ENCODE data around the gene LRRC4B.

The LRRC4B gene

DNA sequence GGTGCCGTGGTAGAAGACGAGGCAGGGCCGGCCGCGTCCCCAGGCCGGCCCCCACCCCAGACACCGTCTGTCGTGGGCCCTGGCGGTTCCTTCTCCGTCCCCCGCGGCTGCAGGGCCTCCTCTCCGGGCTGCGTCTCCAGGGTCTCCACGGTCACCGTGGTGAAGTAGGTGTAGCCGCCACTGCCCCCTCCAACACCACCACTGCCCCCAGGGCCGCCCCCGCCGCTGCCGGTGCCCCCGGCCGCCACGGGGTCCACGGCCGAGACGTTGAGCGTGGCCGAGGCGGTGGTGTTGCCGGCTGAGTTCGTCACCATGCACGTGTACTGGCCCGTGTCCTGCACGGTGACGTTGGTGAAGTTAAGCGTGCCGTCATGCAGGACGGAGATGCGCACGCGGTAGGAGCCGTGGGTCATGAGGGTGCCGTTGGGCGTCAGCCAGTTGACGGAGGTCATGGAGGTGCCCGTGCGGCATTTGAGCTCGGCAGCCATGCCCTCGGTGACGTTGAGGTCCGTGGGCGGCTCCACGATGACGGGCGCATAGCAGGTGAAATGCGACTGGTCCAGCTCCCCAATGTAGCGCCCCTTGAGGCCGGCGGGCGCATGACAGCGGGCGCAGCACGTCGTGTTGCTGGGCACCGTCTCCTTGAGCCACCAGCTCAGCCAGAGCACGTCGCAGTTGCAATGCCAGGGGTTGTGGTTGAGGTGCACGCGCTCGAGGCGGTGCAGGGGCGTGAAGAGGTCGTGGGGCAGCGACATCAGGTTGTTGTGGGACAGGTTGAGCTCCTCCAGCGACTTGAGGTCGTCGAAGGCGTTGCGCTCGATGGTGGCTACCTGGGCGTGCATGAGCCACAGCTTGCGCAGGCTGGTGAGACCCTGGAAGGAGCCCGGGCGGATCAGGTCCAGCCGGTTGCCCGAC is 49.9 kb downstream of the LRRC4B start:
- no peak for DNase-seq

GRCh38 chr19:50517704-50518075 is 50.5 kb downstream of the LRRC4B start:
- DNase-seq, result no peak

GRCh38 chr19:50516964-50517703 is 51.1 kb downstream of the LRRC4B start:
- no peak for DNase-seq

- DNase-seq, result no peak
Observed at GRCh38 chr19:50516456-50516855, 51.8 kb downstream of the LRRC4B start.

GRCh38 chr19:50515168-50515561 is 53.1 kb downstream of the LRRC4B start:
- DNase-seq, result no peak

DNA sequence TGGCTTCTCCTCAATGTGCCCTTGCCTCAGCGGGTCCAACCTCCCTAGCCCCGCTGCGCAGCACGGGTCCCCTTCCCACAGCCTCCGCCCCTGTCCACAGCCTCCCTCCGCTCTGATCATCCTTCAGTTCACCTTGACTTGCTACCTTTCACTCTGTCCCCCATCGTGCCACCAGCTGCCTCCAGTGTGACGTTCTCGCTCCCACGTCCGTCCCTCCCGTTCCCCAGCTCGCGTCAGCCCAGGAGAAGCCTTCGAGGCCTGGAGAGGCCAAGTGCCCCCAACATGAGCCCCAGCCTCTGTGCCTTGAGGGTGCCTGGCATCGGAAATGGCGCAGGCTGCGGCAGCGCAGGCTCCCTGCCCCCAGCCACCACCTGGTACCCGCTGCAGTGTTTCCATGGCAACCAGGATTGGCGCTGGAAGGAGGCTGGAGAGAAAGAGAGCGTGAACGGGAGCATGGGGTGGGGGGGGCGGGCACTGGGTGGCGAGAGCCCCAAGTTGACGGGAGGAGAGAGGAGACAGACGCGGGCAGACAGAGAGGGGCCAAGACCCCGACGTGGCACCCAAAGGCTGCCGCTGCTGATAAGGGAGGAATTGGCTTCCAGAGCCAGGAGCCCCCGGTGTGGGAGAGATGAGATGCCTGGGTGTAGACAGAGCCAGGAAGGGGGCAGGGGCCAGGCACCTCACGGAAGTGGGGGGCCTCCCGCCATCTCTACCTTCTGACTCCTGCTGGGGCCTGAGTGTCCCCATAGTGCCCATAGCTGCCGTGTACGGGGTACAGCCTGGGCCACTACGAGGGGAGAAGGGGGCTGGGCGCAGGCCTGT is 53.7 kb downstream of the LRRC4B start:
- DNase-seq, result no peak

DNA sequence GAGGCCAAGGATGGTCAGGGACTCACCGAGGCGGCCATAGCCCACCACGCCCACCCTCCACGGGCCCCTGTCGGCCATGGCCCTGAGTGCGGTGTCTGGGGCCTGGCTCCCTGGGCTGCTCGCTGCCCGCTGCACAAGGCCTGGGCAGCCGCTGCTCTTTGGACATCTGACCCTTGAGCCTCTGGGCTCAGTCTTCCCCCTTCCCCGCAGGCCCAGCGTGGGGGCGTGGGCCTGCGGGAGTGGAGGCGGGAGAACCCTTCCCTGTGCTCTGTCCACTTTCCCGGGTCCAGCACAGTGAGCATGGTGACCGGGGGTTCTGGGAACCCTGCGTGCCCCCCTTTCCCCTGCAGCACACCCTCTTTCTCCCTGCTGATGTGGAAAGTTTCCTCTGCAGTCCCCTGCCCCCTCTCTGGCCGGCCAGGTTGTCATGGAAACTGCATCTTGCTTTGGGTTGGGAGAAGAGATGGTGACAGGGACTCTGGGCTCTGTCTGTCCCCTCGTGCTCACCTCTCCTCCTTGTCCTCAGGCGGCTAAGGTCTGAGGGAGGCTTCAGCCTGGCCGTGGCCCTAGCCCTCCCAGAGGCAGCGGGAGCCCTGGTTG is 54.4 kb downstream of the LRRC4B start, which contains the start of gene ASPDH:
Gene ASPDH (minus strand): TSS at position 168 of the 600 bp plus-strand sequence. CDS start 90 bp downstream, at position 78.
- DNase-seq, result no peak

- DNase-seq, result no peak
Observed at GRCh38 chr19:50512999-50513745, 55.1 kb downstream of the LRRC4B start.

DNA sequence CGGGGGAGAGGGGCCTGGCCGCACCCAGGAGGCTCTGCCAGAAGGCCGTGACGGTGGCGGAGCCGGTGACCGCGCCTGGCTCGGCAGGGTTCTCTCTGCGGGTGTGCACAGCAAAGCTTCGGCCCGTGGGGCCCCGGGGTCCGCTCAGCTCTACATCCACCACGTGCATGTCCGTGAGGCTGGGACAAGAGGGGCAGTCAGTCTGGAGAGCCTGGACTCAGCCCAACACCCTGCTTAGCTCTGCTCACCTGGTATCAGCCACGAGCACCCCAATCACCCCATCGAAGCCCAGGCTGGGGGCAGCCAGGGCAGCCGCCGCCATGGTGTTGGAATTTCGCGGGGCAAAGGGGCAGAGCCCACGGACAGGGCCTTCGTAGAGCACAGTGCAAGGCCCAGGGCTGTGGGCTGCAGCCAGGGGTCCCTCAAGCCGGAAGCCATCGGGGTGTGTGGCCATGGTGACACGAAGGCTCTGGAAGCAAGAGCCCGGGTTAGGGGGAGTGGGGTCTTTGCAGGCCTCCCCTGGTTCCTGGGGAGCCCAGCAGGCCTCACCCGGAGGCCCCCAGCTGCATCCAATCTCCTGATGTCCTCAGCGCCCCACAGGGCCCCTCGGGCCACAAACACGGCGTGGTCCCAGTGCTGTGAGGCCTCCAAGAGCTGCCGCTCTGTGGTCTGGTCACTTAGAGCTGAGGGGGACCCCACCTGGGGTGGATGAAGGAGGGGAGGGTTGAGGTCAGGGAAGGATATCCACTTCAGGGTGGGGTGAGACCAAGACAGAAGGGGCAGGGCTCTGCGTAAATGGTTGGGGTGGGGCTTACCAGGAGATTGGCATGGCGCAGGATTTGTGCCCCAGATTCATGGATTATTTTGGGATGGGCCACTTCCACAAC is 55.9 kb downstream of the LRRC4B start:
- DNase-seq, result no peak

DNA sequence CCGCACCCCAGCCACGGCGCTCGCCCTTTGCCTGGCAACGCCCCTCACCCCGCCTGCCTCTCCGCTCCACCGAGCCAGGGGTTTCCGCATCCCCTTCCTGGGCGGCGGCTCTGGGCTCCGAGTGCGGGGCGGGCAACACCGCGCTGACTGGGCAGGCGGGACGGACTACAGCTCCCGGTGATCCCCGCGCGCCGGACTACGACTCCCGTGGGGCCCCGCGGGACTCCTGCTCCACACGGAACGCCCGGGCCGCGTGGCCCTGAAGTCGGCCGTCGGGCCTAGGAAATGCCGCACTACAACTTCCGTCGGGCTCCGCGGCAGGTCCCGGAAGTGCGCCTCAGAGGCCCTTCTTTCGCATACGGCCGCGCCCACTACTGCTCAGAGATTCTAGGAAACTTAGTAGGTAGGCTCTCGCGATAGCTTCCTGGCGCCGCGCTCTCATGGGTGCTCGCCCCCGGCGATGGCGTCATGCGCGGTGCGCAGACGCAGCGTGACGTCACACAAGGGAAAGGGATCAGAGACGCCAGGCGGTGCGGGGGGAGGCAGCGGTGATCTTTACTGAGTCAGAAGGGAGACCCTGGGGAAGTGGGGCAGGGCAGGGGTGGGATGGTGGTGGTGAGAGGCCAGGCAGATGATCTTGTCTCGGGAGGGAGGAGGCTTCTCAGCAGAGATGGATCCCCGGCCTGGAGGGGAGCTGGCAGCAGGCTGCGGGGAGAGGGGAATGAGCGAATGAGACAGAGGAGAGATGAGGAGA is 57.0 kb downstream of the LRRC4B start, which contains the start of gene JOSD2:
Gene JOSD2 (minus strand): TSS at position 123 of the 754 bp plus-strand sequence. CDS start 760 bp downstream, outside the sequence.
- peak; percentile 93 to 100 (median 96) for DNase-seq

- DNase-seq, result no peak
Observed at GRCh38 chr19:50510700-50511068, 57.6 kb downstream of the LRRC4B start.

- DNase-seq, result no peak
Observed at GRCh38 chr19:50510121-50510670, 58.0 kb downstream of the LRRC4B start.

GRCh38 chr19:50509366-50509765 is 58.9 kb downstream of the LRRC4B start:
- no peak for DNase-seq

DNA sequence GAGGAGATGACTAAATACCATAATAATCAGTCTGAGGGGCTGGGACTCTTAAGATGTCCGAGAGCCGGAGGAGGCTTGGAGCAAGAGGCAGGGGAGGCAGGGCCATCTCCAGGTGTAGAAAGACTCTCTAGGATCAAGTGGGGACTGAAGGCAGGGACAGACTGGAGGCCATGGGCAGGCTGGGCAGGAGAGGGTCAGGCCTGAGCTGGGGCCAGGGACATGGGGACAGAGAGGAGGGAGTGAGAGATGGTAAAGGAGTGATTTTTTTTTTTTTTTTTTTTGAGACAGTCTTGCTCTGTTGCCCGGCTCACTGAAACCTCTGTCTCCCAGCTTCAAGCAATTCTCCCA is 59.4 kb downstream of the LRRC4B start:
- no peak for DNase-seq

DNA sequence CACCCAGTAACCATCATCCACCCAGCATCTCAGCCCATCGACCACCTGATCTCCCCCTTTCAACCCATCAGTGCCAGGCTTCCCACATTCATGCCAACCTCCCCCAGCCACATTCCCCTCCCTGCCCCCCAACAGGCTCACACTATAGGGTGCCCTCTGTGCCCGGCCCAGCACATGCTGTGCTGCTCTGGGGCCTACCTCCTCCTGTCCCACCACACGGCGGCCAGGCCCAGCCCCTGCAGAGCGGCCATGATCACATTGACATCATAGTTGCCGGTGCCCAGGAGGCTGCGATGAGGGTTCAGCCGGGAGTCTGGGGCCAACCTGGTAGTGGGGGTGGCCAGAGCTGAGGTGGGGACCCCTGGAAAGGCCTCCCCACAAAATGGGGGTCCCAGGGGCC is 60.9 kb downstream of the LRRC4B start:
- DNase-seq, result no peak

DNA sequence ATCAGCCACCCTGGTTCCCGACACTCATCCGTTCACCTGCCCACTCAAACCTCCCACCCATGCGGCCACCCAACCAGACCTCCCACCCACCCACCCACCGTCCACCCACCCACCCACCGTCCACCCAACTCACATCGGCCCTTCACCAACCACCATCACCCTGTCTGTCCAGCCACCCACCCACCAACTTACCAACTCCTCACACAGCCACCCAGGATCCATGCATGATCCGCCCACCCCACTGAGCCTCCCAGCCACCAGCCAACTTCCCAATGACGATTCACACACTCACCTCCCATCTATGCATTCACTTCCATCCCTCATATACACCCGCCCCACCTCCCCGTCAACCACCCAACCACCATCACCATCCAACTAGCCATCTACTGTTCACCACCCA is 61.5 kb downstream of the LRRC4B start:
- no peak for DNase-seq

DNA sequence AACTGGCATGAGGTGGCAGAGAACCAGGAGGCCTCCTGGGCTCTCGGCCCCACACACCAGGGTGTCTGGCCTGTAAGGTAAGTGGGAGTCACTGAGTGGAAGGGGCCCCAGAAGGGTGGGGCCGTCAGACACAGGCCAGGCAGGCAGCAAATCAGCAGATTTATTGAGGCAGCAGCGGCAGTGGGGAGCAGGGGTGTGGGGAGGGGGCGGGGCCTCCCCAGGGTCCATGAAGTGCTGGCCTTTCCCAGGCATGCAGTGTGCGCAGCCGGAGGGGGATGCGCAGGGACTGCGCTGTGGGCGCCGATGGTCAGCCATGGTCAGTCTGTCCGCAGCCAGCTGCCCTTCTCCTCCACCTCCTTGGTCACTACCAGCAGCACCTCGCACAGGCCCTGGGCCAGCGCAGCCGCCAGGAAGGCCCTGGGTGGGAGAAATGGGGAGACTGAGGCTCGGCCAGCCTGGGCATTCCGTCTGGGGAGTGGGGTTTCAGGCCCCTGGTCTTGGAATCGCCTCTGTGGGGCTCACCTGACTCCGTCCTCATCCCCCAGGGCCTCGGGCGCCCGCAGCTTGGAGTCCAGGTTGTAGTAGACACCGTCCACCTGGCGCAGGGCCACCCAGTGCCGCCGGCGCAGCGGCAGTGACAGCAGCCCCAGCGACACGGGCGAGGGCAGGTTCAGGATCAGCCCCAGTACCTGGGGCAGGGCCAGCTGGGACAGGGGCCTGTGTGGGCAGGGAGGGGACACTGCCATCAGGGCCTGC is 62.2 kb downstream of the LRRC4B start:
- no peak for DNase-seq

DNA sequence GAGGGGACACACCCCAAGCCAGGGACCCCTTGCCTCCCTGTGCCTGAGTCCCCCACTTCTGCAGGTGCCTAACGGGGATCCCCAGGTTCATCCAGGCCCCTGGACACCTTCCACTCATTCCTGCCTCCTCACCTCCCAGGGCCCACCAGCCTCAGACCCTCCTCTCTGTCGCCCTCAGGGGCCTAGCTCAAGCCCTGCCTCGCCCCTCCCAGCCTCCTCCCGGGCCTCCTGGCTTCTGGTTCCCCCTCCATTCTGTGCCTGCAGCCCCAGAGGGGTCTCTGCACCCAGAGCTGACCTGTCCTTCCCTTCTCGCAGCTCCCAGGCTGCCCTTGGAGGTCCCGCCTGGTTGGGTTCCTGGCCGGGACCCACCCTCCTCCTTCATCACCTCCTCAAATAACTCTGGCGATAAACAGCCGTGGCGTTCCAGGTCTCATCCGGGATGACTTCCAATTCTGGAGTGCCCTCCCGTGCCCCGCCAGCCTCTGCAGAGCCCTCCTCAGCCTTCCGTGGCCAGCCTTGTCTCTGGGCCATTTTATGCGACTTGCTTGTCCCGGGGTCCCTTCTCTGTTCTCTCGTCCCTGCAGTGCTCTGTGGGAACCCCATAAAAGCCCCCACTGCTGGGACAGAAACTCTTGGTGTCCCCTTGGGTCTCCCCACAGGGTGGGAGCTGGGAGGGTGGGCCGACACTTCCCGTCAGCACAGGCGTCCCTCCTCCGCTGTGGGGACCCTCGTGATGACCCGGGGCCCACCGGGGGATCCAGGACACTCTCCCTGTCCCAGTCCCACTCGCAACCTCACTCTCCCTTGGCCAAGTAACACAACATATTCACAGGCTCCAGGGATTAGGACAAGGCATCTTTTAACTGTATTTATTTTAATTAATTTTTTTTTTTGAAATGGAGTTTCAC is 66.4 kb downstream of the LRRC4B start:
- DNase-seq, result no peak

All from T-helper 1 cell (primary cell).